ENCODE results near the gene ETS1.

Gene ETS1

DNA sequence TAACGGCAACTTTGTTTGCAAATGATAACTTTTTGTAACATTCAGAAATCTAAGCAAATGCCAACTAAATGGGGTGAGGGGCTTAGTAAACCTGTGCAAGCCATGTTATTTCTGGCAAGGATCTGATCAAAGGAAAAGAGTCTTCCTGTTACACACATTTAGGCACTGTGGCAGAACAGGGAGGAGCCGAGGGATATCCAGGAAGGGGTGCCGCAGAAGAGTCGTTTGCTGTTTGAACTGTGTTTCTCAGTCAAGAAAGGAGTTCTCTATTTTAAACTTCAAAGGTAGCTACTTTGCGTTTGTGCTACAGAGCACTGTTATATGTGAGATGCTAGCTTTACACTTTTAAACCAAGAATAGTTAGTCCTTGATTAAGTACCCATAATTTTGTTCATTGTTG is 175.5 kb downstream of the ETS1 start:
- DNase-seq: no peak

DNA sequence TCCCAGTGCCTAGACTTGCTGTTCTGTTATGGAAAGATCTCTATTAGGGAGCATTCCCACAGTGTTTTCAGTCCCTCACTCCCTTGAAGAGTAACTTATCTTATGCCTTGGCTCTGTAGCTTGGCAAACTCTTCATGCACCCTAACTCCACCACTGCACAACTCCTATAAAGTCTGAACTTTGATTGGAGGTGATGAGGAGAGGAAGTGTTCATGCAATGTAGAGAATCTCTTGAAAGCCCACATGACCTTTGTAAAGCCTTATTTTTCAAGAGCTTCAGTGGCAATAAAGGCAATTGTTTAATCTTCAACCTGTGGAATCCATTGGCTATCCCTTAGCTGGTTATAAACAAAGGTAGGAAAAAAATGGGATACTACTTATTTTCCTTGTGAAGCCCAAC is 176.2 kb downstream of the ETS1 start:
- DNase-seq: no peak

DNA sequence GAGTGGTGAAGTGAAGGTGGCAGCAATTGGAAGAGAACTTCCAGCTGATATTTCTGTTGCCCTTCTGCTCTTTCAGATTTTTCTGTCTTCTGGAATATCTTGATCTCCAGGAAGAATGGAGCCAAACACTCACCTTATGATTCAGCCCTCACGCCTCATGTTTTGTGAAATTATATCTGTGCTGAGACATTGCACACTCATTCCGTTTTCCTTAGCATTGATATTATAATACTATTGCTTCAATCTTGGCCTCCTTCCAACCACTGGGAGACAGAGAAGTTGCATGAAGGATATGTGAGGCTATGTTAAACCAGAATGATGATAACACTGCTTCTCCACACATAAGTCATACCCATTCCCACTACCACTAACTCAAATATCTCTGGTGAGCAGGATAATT is 177.9 kb downstream of the ETS1 start:
- DNase-seq: no peak

All from hypothalamus (tissue), 51 donors.